Fibroblast of lung (primary cell): ENCODE results near the gene IL17C. TPM values are rescaled to one million over a fixed set of nuclear protein-coding genes. Genes with fewer than 3 reads are reported as not detected.

Experiments used
- DNase-seq, 2 donors: peaks; one replicate each; pipeline versions ENCODE4 v3.0.0 to v3.0.0-alpha.2; 2010; ENCODE audit warnings: low read depth in 2 of 2
- H2AFZ ChIP-seq: 2 replicates; pipeline ENCODE4 v1.5.1; 2012; ENCODE audit warnings: low read length, control low read depth, inconsistent platforms
- H3K27ac ChIP-seq: 2 replicates; pipeline ENCODE4 v1.5.1; 2011; ENCODE audit warnings: low read length, control low read depth; ENCODE audit not compliant: insufficient read depth
- H3K27me3 ChIP-seq: 2 replicates; pipeline ENCODE4 v1.5.1; 2011; ENCODE audit warnings: mild to moderate bottlenecking, low read length; ENCODE audit not compliant: control insufficient read depth, insufficient read depth
- H3K36me3 ChIP-seq: 2 replicates; pipeline ENCODE4 v1.5.1; 2011; ENCODE audit warnings: low read length; ENCODE audit not compliant: control insufficient read depth, insufficient read depth
- H3K4me1 ChIP-seq: 2 replicates; pipeline ENCODE4 v1.5.1; 2011; ENCODE audit warnings: low read length; ENCODE audit not compliant: control insufficient read depth, insufficient read depth; ENCODE audit errors: extremely low read depth
- H3K4me2 ChIP-seq: 2 replicates; pipeline ENCODE4 v1.5.1; 2011; ENCODE audit warnings: low read length, control low read depth; ENCODE audit not compliant: insufficient read depth; ENCODE audit errors: extremely low read depth
- H3K4me3 ChIP-seq, 4 experiments: fragments of 200-600 bp in 1 of 4; sonication (generic) in 1 of 4; replicated peaks in 1 of 4; 2 replicates each; pipeline ENCODE4 v1.5.1; 2011 to 2016; ENCODE audit warnings: low read length in 4 of 4, low read depth in 3 of 4, mild to moderate bottlenecking in 3 of 4, control low read depth in 2 of 4, inconsistent platforms in 1 of 4, mixed read lengths in 1 of 4; ENCODE audit not compliant: insufficient read depth in 1 of 4; ENCODE audit errors: control extremely low read depth in 1 of 4
- H3K79me2 ChIP-seq: 2 replicates; pipeline ENCODE4 v1.5.1; 2012; ENCODE audit warnings: mild to moderate bottlenecking, low read length, inconsistent platforms; ENCODE audit not compliant: control insufficient read depth, insufficient read depth
- H3K9ac ChIP-seq: 2 replicates; pipeline ENCODE4 v1.5.1; 2011; ENCODE audit warnings: mild to moderate bottlenecking, low read length, control low read depth; ENCODE audit not compliant: insufficient read depth
- H3K9me3 ChIP-seq: 2 replicates; pipeline ENCODE4 v1.5.1; 2012; ENCODE audit warnings: low read depth, low read length; ENCODE audit not compliant: control insufficient read depth, insufficient read depth
- H4K20me1 ChIP-seq: 2 replicates; pipeline ENCODE4 v1.5.1; 2011; ENCODE audit warnings: low read length; ENCODE audit not compliant: control insufficient read depth, insufficient read depth; ENCODE audit errors: extremely low read depth
- CTCF ChIP-seq, 2 donors: IDR thresholded peaks in 1 of 2; conservative IDR thresholded peaks in 1 of 2; 1 replicate in 1 of 2; 2 replicates in 1 of 2; pipeline ENCODE4 v1.5.1; 2011 to 2012; ENCODE audit warnings: low read length in 2 of 2, control low read depth in 1 of 2, inconsistent platforms in 1 of 2, low read depth in 1 of 2, mild to moderate bottlenecking in 1 of 2
- EZH2 ChIP-seq: IDR thresholded peaks from 2 replicates; pipeline ENCODE4 v1.5.1; 2012; ENCODE audit warnings: low read length, control low read depth, mild to moderate bottlenecking; ENCODE audit errors: missing control alignments
- polyA plus RNA-seq, 2 donors: library from polyadenylated mRNA; depleted of rRNA in 1 of 2; stranded (reverse) in 1 of 2; unstranded in 1 of 2; fragments of >200 nt; gene quantifications; 2 replicates each; pipeline ENCODE4 v1.2.1, GENCODE V29; 2011 to 2012; ENCODE audit warnings: missing spikeins in 1 of 2
- total RNA-seq: library from RNA; depleted of rRNA; stranded (reverse); fragments of >200 nt; gene quantifications from 2 replicates; pipeline ENCODE4 v1.2.1, GENCODE V29; 2014

The IL17C gene
- total and polyA plus RNA-seq, 2 donors (not counting 1 experiment from before 2014, with no cell fraction given): not detected

- TF ChIP-seq CTCF (conservative IDR thresholded peaks at IDR 0.05 in 1 of 2, IDR thresholded peaks at IDR 0.05 in 1 of 2; ENCODE audit: low read depth in 1 of 2, low read length in 2 of 2) (no peak), EZH2 (no peak)
- H3K27ac ChIP-seq: no peak overlapping the region
- H3K4me2 ChIP-seq: no peak overlapping the region
- peaks cover 9% of the 10 kb centered on the region for H3K4me1 ChIP-seq
- H4K20me1 ChIP-seq: no peaks in the 10 kb centered on the region
- H3K79me2 ChIP-seq: no peaks in the 10 kb centered on the region
- DNase-seq: no peak
- no peaks in the 10 kb centered on the region for H3K9me3 ChIP-seq
- H3K9ac ChIP-seq: no peak overlapping the region
- H3K27me3 ChIP-seq: no peaks in the 10 kb centered on the region
- no peak overlapping the region for H3K4me3 ChIP-seq
- H3K36me3 ChIP-seq: peaks cover 36% of the 10 kb centered on the region
- no peak overlapping the region for H2AFZ ChIP-seq
Measured at GRCh38 chr16:88653101-88653500, 14.7 kb downstream of the IL17C start.

GRCh38 chr16:88653596-88654362 is 15.4 kb downstream of the IL17C start:
- Histone ChIP-seq H3K4me1 (peaks cover 9% of the 10 kb centered on the region), H4K20me1 (no peaks in the 10 kb centered on the region)
- TF ChIP-seq EZH2 (no peak), CTCF (conservative IDR thresholded peaks at IDR 0.05 in 1 of 2, IDR thresholded peaks at IDR 0.05 in 1 of 2; ENCODE audit: low read depth in 1 of 2, low read length in 2 of 2) (no peak)

GRCh38 chr16:88654363-88655052 is 16.1 kb downstream of the IL17C start:
- TF ChIP-seq CTCF (conservative IDR thresholded peaks at IDR 0.05 in 1 of 2, IDR thresholded peaks at IDR 0.05 in 1 of 2; ENCODE audit: low read depth in 1 of 2, low read length in 2 of 2): no peak
- no peak for TF ChIP-seq EZH2
- Histone ChIP-seq H3K4me2 (no peak overlapping the region), H4K20me1 (no peaks in the 10 kb centered on the region), H3K27me3 (no peaks in the 10 kb centered on the region), H3K36me3 (peaks cover 41% of the 10 kb centered on the region), H3K4me1 (peaks cover 9% of the 10 kb centered on the region), H3K4me3 (no peak overlapping the region), H3K27ac (no peak overlapping the region), H2AFZ (no peak overlapping the region), H3K9ac (no peak overlapping the region), H3K79me2 (peaks cover 8% of the 10 kb centered on the region), H3K9me3 (no peaks in the 10 kb centered on the region)
- no peak for DNase-seq

More at GRCh38 chr16:88653596-88654362, 15.4 kb downstream of the IL17C start:
- Histone ChIP-seq H3K4me3 (no peak overlapping the region), H2AFZ (no peak overlapping the region), H3K36me3 (peaks cover 36% of the 10 kb centered on the region), H3K9me3 (no peaks in the 10 kb centered on the region), H3K4me2 (no peak overlapping the region), H3K27ac (no peak overlapping the region), H3K9ac (no peak overlapping the region), H3K79me2 (peaks cover 1% of the 10 kb centered on the region), H3K27me3 (no peaks in the 10 kb centered on the region)
- DNase-seq: no peak
